Effector memory CD8-positive, alpha-beta T cell (primary cell): Measurements from ENCODE around the gene TAF1C.
"Not testable (repeated sequence)": the region's sequence is repeated elsewhere in the genome, so short reads cannot be mapped to it uniquely, and the experiment has no call there.

Experiments
- ATAC-seq: fragments of 150-1000 bp; cut with Tn5 transposase; replicated peaks from 2 replicates; pipeline ENCODE4 v1.10.0; 2021; ENCODE audit warnings: mild to moderate bottlenecking, moderate library complexity
- DNase-seq, 3 experiments: peaks; one replicate each; pipeline ENCODE4 v3.0.0; 2021
- H3K27ac Mint-ChIP-seq, 2 donors: one replicate each; pipeline ENCODE4 v1.8.0; 2022; ENCODE audit warnings: mild to moderate bottlenecking in 2 of 2, mixed read lengths in 2 of 2, moderate library complexity in 2 of 2
- H3K27me3 Mint-ChIP-seq, 2 donors: one replicate each; pipeline ENCODE4 v1.8.0; 2022; ENCODE audit warnings: mixed read lengths in 2 of 2
- H3K36me3 Mint-ChIP-seq: one replicate; pipeline ENCODE4 v1.8.0; 2022; ENCODE audit warnings: mild to moderate bottlenecking, moderate library complexity, mixed read lengths; ENCODE audit not compliant: insufficient read depth
- H3K4me1 Mint-ChIP-seq, 2 donors: one replicate each; pipeline ENCODE4 v1.8.0; 2022; ENCODE audit warnings: low read depth in 2 of 2, mixed read lengths in 2 of 2
- H3K4me3 Mint-ChIP-seq, 2 donors: one replicate each; pipeline ENCODE4 v1.8.0; 2022; ENCODE audit warnings: mild to moderate bottlenecking in 2 of 2, mixed read lengths in 2 of 2, moderate library complexity in 2 of 2
- H3K9me3 Mint-ChIP-seq, 2 donors: one replicate each; pipeline ENCODE4 v1.8.0; 2022; ENCODE audit warnings: mixed read lengths in 2 of 2

The TAF1C gene

DNA sequence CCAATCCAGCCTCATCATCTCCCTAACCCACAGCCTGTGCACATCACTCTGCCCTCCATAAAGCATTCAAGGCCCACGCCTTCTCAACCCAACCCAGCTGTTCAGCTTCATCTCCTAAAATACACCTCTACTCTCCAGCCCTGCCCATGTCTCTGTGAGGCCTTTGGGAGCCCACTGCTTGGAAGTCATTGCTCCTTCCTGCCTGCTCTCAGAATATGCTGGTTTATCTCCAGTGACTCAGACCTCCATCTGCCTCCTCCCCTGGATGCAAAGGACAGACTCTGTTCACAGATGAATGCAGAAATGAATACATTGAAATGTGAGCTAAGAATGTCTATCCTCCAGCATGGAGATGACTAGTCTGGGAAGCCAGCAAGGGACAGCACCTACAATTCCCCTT is 34.0 kb upstream of the TAF1C start:
- DNase-seq (no peak), ATAC-seq (no peak)
- Mint-ChIP-seq H3K36me3 (no peaks in the 10 kb centered on the region), H3K4me1 (no peaks in the 10 kb centered on the region), H3K27ac (no peak overlapping the region), H3K9me3 (no peaks in the 10 kb centered on the region), H3K27me3 (peaks cover 20 to 67% of the 10 kb centered on the region in 2 donors), H3K4me3 (no peak overlapping the region)

DNA sequence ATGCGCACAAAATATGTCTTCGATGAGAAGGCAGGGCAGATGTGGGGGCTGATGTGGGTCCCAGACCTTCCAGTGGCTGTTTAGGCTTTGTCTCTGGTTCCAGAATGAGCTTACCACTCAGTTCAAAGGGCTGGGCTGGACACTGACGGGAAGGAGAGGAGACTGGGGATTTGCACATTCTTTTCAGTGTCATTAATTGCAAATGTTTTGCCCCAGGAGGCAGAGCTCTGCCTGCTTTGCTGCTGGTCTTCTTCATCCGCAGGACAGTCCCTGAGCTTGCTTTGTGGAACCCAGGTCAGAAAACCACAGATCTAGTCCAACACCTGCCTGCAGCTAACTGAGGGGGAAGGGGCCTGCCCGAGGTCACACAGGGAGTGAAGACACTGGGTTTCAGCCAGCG is 32.1 kb upstream of the TAF1C start:
- no peak for ATAC-seq
- Mint-ChIP-seq H3K4me3 (no peak overlapping the region), H3K36me3 (no peaks in the 10 kb centered on the region), H3K9me3 (no peaks in the 10 kb centered on the region), H3K27me3 (peaks cover 21 to 53% of the 10 kb centered on the region in 2 donors), H3K27ac (no peak overlapping the region), H3K4me1 (no peaks in the 10 kb centered on the region)
- no peak for DNase-seq

DNA sequence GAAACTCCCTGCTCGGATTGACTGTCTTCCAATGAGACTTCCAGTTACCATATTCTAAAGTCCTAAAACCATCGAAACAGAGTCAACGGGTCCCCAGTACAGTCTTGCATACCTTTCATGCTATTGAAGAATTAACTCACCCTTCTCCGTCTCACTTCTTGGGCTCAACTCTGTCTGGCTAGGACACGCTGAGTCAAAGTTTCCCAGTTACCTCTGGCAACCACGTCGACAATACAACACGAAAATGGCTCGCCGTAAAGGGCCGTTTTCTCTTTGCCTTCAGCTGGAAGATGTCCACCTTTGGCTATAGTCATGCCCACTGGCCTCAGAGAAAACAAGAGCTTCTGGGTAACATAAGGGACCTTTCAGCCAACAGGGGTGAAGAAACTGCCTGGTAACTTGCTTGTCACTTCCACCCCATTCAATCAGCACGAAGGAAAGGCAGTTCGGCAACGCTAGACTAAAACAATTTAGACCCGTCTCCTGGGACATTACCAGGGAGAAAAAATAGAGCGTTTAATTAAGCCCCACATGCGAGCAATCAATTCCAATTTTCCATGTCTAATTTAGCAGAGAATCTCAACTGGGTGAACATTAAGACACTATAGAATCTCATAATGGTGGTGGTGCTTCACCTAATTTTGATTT is 31.4 kb upstream of the TAF1C start:
- Mint-ChIP-seq H3K27me3 (peaks cover 21 to 56% of the 10 kb centered on the region in 2 donors), H3K36me3 (no peaks in the 10 kb centered on the region), H3K4me1 (no peaks in the 10 kb centered on the region), H3K9me3 (no peaks in the 10 kb centered on the region), H3K4me3 (no peak overlapping the region), H3K27ac (no peak overlapping the region)
- ATAC-seq (no peak), DNase-seq (no peak)

DNA sequence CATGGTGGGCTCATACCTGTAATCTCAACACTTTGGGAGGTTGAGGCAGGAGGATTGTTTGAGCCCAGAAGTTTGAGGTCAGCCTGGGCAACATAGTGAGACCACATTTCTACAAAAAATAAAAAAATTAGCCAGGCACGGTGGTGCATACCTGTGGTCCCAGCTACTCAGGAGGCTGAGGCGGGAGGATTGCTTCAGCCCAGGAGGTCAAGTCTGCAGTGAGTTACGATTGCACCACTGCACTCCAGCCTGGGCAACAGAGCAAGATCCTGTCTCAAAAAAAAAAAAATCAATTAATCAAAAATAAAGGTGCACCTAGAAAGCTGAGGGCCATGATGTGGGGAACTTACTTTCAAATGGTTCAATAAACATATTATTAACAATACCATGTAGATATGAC is 29.3 kb upstream of the TAF1C start:
- H3K9me3 Mint-ChIP-seq, ATAC-seq, DNase-seq, H3K4me3 Mint-ChIP-seq, H3K36me3 Mint-ChIP-seq, H3K4me1 Mint-ChIP-seq: not testable (repeated sequence)
- peaks cover 21 to 39% of the 10 kb centered on the region in 2 donors for H3K27me3 Mint-ChIP-seq
- peak overlapping the region in 1 of 2 donors; percentile 13 for H3K27ac Mint-ChIP-seq

DNA sequence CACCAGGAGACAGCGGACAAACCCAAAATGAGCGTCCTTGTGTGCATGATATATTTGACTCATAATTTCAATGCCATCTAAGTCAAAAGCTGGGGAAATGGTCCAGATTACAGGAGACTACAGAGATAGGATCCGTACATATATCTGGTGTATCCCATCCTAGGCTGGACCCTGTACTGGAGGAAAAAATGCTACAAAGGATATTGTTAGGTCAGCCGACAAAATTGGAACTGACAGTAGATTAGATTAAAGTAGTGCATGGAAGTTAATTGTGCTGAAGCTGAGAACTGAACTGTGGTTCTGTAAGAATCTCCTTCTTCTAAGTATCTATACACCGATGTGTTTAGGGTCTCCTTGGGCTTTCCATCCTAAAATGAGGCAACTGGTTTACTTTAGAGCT is 28.7 kb upstream of the TAF1C start:
- H3K4me3 Mint-ChIP-seq: no peak overlapping the region
- no peak for ATAC-seq
- peaks cover 21 to 33% of the 10 kb centered on the region in 2 donors for H3K27me3 Mint-ChIP-seq
- peak overlapping the region in 1 of 2 donors; percentile 69 for H3K27ac Mint-ChIP-seq
- no peak for DNase-seq
- no peaks in the 10 kb centered on the region for H3K4me1 Mint-ChIP-seq
- no peaks in the 10 kb centered on the region for H3K36me3 Mint-ChIP-seq
- no peaks in the 10 kb centered on the region for H3K9me3 Mint-ChIP-seq

DNA sequence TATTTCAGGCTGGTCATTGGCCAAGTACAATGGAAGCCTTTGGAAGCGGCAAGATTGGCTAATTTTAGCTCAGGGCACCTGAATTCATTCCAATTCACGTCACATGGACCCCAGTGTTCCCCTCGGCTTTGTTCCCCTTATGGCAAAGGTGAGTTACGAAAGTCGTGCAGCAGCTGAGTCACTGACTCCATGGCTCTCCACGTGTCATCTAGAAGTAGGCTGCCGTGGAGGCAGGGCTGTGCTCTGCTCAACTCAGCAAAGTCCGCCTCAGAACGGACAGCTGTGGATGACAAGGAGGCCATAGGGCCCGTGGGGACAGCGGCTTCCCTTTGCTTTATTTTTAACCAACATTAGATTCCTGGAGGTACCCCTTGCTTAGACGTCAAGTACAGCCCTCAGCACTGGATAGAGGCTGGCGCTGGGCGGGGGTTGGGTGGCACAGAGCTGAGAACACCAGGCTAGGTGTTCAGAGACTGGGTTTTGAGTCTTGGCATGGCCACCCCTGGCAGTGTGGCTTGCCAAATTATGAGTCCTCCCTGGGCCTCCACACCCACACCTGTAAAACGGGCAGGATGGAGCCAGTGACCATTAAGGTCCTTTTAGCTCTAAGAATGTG is 27.7 kb upstream of the TAF1C start:
- no peaks in the 10 kb centered on the region for H3K36me3 Mint-ChIP-seq
- H3K4me3 Mint-ChIP-seq: no peak overlapping the region
- no peaks in the 10 kb centered on the region for H3K4me1 Mint-ChIP-seq
- DNase-seq (no peak), ATAC-seq (no peak)
- H3K27me3 Mint-ChIP-seq: peaks cover 21 to 27% of the 10 kb centered on the region in 2 donors
- no peak overlapping the region for H3K27ac Mint-ChIP-seq
- H3K9me3 Mint-ChIP-seq: no peaks in the 10 kb centered on the region

DNA sequence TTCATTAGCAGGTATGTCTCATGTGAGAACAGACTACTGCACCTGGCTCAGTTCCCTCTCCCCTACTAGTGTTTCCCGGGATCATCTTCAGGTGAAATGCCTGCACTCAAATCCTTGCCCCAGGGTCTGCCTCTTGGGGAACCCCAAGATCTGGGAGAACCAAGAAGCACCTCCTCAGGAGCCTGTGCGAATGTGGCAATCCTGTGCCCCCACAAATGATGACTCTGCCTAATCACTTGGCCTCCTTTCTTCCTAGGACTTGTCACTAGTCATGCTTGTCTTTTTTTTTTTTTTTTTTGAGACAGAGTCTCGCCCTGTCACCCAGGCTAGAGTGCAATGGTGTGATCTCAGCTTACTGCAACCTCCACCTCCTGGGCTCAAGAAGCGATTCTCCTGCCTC is 25.8 kb upstream of the TAF1C start:
- Mint-ChIP-seq H3K27me3 (peaks cover 9 to 11% of the 10 kb centered on the region in 2 donors), H3K36me3 (no peaks in the 10 kb centered on the region), H3K4me3 (no peak overlapping the region), H3K27ac (no peak overlapping the region), H3K4me1 (no peaks in the 10 kb centered on the region), H3K9me3 (no peaks in the 10 kb centered on the region)
- DNase-seq (no peak), ATAC-seq (no peak)

DNA sequence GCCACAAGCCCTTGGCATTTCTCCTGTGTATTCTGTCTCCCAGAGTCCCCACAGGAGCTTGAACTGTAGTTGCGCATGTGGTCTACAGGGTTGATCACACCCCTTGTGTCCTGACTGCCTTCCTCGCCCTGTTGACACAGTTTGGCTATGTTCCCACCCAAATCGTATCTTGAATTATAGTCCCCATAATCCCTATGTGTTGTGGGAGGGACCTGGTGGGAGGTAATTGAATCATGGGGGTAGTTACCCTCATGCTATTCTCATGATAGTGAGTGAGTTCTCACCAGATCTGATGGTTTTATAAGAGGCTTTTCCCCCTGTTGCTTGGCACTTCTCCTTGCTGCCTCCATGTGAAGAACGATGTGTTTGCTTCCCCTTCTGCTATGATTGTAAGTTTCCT is 25.3 kb upstream of the TAF1C start:
- no peak for DNase-seq
- Mint-ChIP-seq H3K4me3 (no peak overlapping the region), H3K27ac (no peak overlapping the region), H3K36me3 (no peaks in the 10 kb centered on the region), H3K4me1 (no peaks in the 10 kb centered on the region), H3K9me3 (no peaks in the 10 kb centered on the region), H3K27me3 (peaks cover 8 to 9% of the 10 kb centered on the region in 2 donors)
- ATAC-seq: no peak

DNA sequence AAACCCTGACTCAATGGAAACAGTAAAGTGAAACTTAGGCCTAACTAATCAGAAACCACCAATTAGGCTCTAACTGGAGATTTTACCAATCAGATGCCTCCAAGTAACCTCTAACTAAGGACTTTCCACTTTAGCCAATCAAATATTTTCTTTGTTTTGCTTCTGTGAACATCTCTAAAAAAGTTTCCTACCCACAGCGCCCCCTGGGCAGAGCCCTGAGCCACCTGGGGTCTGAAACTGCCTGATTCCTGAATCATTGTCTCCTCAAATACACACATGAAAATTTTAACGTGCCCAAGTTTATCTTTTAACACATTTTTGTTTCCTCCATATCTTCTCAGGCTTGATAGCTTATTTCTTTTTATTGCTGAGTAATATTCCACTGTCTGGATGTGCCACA is 23.1 kb upstream of the TAF1C start:
- H3K4me1 Mint-ChIP-seq: no peaks in the 10 kb centered on the region
- DNase-seq: no peak
- no peak overlapping the region for H3K4me3 Mint-ChIP-seq
- H3K36me3 Mint-ChIP-seq: no peaks in the 10 kb centered on the region
- peaks cover 0 to 24% of the 10 kb centered on the region in 2 donors for H3K27me3 Mint-ChIP-seq
- no peaks in the 10 kb centered on the region for H3K9me3 Mint-ChIP-seq
- ATAC-seq: no peak
- H3K27ac Mint-ChIP-seq: no peak overlapping the region

DNA sequence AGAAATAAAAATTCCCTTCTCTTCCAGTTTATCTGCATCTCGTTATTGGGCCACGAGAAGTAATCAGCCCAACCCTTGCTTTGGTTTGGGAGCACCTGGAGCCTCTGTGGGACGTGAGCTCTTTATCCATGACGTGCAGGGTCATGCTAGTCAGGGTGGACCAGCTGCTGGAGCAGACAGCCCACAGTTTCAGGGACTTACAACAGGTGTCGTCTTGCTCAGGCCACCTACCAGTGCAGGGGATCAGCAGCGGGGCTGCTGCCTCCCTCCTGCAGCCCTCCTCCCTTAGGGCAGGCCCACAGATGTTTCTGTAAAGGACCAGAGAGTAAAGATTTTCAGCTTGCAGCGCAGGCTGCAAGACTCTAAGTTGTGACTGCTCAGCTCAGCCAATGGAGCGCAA is 21.0 kb upstream of the TAF1C start:
- no peak overlapping the region for H3K4me3 Mint-ChIP-seq
- H3K27me3 Mint-ChIP-seq: peaks cover 0 to 16% of the 10 kb centered on the region in 2 donors
- no peak for ATAC-seq
- H3K4me1 Mint-ChIP-seq: no peaks in the 10 kb centered on the region
- DNase-seq: no peak
- no peaks in the 10 kb centered on the region for H3K36me3 Mint-ChIP-seq
- H3K27ac Mint-ChIP-seq: no peak overlapping the region
- no peaks in the 10 kb centered on the region for H3K9me3 Mint-ChIP-seq

DNA sequence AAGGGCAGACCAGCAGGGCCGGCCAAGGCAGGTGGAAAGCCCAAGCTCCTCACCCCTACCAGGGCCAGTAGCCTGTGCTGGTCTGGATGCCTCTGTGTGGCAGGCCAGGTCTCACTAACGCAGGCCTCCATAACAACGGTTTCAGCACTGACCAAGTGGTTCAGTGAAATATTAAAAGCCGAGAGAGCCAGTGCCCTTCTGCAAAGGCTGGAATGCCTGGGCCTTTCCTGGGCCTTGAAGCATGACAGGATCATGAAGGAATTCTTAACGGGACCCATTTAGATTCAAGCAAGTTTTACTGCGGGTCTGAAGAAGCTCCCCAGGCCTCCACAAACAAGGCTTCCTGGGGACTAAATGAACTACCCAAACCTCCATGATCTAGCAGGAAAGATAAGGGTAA is 20.4 kb upstream of the TAF1C start:
- H3K36me3 Mint-ChIP-seq: no peaks in the 10 kb centered on the region
- no peaks in the 10 kb centered on the region for H3K4me1 Mint-ChIP-seq
- no peak for ATAC-seq
- no peak overlapping the region for H3K4me3 Mint-ChIP-seq
- DNase-seq: no peak
- H3K27ac Mint-ChIP-seq: no peak overlapping the region
- H3K27me3 Mint-ChIP-seq: peaks cover 0 to 16% of the 10 kb centered on the region in 2 donors
- no peaks in the 10 kb centered on the region for H3K9me3 Mint-ChIP-seq

DNA sequence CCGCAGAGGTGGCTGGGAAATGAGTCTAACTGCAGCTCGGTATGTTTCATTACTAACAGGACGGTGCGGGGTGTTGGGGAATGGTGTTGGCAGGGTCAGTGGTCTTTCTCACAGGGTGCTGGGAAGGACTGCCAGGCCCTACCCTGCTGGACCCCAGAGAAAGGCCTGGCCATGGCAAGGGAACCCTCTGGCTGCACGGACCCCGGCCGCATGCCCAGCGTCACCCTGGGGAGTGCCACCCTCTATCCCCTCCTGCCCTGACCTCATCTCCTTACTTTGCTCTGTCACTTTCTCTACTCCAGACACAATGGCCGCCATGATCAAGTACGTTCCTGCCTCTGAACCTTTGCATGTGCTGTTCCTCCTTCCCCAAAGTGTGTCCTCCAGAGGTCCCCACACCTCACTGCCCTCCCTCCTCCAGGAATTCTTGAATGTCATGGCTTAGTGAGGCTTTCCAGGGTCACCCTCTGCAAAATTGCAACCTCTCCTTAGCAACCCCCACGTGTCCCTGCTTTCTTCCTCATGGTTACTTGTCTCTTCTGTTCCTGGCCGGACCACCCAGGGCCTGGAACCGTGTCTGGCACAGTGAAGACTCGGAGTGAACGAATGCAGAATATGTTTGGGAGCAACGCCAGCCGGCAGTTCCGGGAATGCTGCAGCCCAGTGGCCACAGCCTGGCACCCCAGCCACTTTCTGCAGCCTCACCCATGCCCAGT is 19.3 kb upstream of the TAF1C start:
- H3K4me3 Mint-ChIP-seq: no peak overlapping the region
- no peak overlapping the region for H3K27ac Mint-ChIP-seq
- no peaks in the 10 kb centered on the region for H3K36me3 Mint-ChIP-seq
- no peak for ATAC-seq
- no peak for DNase-seq
- peaks cover 0 to 16% of the 10 kb centered on the region in 2 donors for H3K27me3 Mint-ChIP-seq
- no peaks in the 10 kb centered on the region for H3K4me1 Mint-ChIP-seq
- no peaks in the 10 kb centered on the region for H3K9me3 Mint-ChIP-seq

DNA sequence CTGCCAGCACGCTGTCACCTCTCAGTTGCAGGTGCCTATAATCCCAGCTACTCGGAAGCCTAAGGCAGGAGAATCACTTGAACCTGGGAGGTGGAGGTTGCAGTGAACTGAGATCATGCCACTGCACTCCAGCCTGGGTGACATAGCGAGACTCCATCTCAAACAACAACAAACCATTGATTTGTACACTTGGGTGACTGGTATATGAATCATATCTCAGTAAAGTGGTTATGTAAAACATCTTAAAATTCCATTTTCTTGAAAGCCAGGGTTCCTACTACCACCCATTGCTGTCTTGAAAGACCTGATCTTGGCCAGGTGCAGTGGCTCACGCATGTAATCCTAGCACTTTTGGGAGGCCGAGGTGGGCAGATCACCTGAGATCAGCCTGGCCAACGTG is 18.3 kb upstream of the TAF1C start:
- DNase-seq, ATAC-seq, H3K36me3 Mint-ChIP-seq, H3K9me3 Mint-ChIP-seq, H3K4me1 Mint-ChIP-seq, H3K27ac Mint-ChIP-seq, H3K4me3 Mint-ChIP-seq: not testable (repeated sequence)
- H3K27me3 Mint-ChIP-seq: peaks cover 0 to 16% of the 10 kb centered on the region in 2 donors

DNA sequence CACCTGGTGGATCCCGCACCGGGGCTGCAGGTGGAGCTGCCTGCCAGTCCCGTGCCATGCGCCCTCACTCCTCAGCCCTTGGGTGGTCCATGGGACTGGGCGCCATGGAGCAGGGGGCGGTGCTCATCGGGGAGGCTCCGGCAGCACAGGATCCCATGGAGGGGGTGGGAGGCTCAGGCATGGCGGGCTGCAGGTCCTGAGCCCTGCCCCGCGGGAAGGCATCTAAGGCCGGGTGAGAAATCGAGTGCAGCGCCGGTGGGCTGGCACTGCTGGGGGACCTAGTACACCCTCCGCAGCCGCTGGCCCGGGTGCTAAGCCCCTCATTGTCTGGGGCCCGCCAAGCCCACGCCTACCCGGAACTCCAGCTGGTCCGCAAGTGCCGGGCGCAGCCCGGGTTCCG is 17.7 kb upstream of the TAF1C start:
- not testable (repeated sequence) for ATAC-seq, H3K9me3 Mint-ChIP-seq, H3K27ac Mint-ChIP-seq, H3K36me3 Mint-ChIP-seq, H3K4me3 Mint-ChIP-seq, H3K4me1 Mint-ChIP-seq, DNase-seq
- peaks cover 0 to 16% of the 10 kb centered on the region in 2 donors for H3K27me3 Mint-ChIP-seq
